ENCODE data around the gene GPC3. TPM values are rescaled to one million over a fixed set of nuclear protein-coding genes. Genes with fewer than 3 reads are reported as not detected.

GPC3 gene
- total RNA-seq, 2 experiments from 2014 or later = 0.40 to 0.72 TPM

GRCh38 chrX:133586443-133586842, 399.0 kb downstream of the GPC3 start:
- H3K4me1 Mint-ChIP-seq = no peaks in the 10 kb centered on the region
- no peak overlapping the region for H3K4me3 Mint-ChIP-seq
- H3K27ac Mint-ChIP-seq = no peak overlapping the region
- DNase-seq (no peak), ATAC-seq (ENCODE audit: low read depth) (no peak)
- POLR2A ChIA-PET = no interaction called here
- no peaks in the 10 kb centered on the region for H3K36me3 Mint-ChIP-seq
- H3K27me3 Mint-ChIP-seq = no peaks in the 10 kb centered on the region
- no peaks in the 10 kb centered on the region for H3K9me3 Mint-ChIP-seq

GRCh38 chrX:133583825-133584224, 401.6 kb downstream of the GPC3 start:
- Mint-ChIP-seq H3K27ac (no peak overlapping the region), H3K4me3 (no peak overlapping the region)

GRCh38 chrX:133580625-133581024, 404.8 kb downstream of the GPC3 start:
- POLR2A ChIA-PET = no interaction called here
- no peak overlapping the region for H3K27ac Mint-ChIP-seq
- no peak for DNase-seq
- H3K27me3 Mint-ChIP-seq = no peaks in the 10 kb centered on the region
- no peaks in the 10 kb centered on the region for H3K4me1 Mint-ChIP-seq
- ATAC-seq (ENCODE audit: low read depth) = no peak
- H3K36me3 Mint-ChIP-seq = no peaks in the 10 kb centered on the region
- H3K4me3 Mint-ChIP-seq = no peak overlapping the region
- H3K9me3 Mint-ChIP-seq = peaks cover 1% of the 10 kb centered on the region

More at GRCh38 chrX:133583825-133584224, 401.6 kb downstream of the GPC3 start:
- ATAC-seq (ENCODE audit: low read depth) (no peak), DNase-seq (no peak)
- Mint-ChIP-seq H3K36me3 (no peaks in the 10 kb centered on the region), H3K27me3 (no peaks in the 10 kb centered on the region), H3K4me1 (no peaks in the 10 kb centered on the region), H3K9me3 (no peaks in the 10 kb centered on the region)
- POLR2A ChIA-PET = no interaction called here

- H3K27ac Mint-ChIP-seq = no peak overlapping the region
These were observed 405.8 kb downstream of the GPC3 start for GRCh38 chrX:133579631-133580030.

GRCh38 chrX:133576876-133577275, 408.5 kb downstream of the GPC3 start:
- ATAC-seq (ENCODE audit: low read depth) (no peak), DNase-seq (no peak)
- no peaks in the 10 kb centered on the region for H3K36me3 Mint-ChIP-seq
- H3K9me3 Mint-ChIP-seq = peaks cover 5% of the 10 kb centered on the region
- no peak overlapping the region for H3K27ac Mint-ChIP-seq
- no peak overlapping the region for H3K4me3 Mint-ChIP-seq
- no peaks in the 10 kb centered on the region for H3K27me3 Mint-ChIP-seq
- H3K4me1 Mint-ChIP-seq = no peaks in the 10 kb centered on the region
- POLR2A ChIA-PET = interaction anchor here (0.5 kb wide), 1 partner anchor 728 kb away, joined by 3 read pairs; no protein-coding TSS in a partner anchor

More at GRCh38 chrX:133579631-133580030, 405.8 kb downstream of the GPC3 start:
- Mint-ChIP-seq H3K36me3 (no peaks in the 10 kb centered on the region), H3K9me3 (peaks cover 1% of the 10 kb centered on the region), H3K4me3 (no peak overlapping the region), H3K4me1 (no peaks in the 10 kb centered on the region), H3K27me3 (no peaks in the 10 kb centered on the region)
- POLR2A ChIA-PET = no interaction called here
- ATAC-seq (ENCODE audit: low read depth) (no peak), DNase-seq (no peak)

GRCh38 chrX:133575501-133576136, 409.8 kb downstream of the GPC3 start:
- H3K9me3 Mint-ChIP-seq = peaks cover 5% of the 10 kb centered on the region
- H3K27ac Mint-ChIP-seq = no peak overlapping the region
- no peaks in the 10 kb centered on the region for H3K36me3 Mint-ChIP-seq
- DNase-seq = no peak
- H3K4me1 Mint-ChIP-seq = no peaks in the 10 kb centered on the region
- ATAC-seq (ENCODE audit: low read depth) = no peak
- H3K27me3 Mint-ChIP-seq = no peaks in the 10 kb centered on the region
- POLR2A ChIA-PET = no interaction called here
- no peak overlapping the region for H3K4me3 Mint-ChIP-seq

DNA sequence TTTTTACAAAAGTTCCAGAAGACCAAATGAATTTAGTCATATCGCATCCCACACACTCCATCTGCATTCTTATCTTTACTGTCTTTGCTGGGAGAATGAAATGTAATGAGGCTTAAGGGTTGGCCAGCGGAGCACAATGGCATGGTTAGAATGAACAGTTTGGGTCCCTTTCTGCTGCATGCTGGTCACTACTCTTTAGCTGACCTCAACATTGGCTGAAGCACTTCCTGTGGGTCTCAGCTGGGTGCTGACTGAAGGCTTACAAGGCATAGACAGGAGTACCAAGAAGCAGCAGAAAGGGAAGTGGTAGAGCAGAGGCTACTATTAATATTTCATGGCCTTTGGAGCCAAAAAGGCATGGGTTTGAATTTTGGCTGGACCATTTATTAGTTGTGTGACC, 410.7 kb downstream of the GPC3 start:
- DNase-seq (no peak), ATAC-seq (ENCODE audit: low read depth) (no peak)
- H3K36me3 Mint-ChIP-seq = no peaks in the 10 kb centered on the region
- POLR2A ChIA-PET = no interaction called here
- no peaks in the 10 kb centered on the region for H3K4me1 Mint-ChIP-seq
- peaks cover 5% of the 10 kb centered on the region for H3K9me3 Mint-ChIP-seq
- H3K27ac Mint-ChIP-seq = no peak overlapping the region
- no peak overlapping the region for H3K4me3 Mint-ChIP-seq
- H3K27me3 Mint-ChIP-seq = no peaks in the 10 kb centered on the region

DNA sequence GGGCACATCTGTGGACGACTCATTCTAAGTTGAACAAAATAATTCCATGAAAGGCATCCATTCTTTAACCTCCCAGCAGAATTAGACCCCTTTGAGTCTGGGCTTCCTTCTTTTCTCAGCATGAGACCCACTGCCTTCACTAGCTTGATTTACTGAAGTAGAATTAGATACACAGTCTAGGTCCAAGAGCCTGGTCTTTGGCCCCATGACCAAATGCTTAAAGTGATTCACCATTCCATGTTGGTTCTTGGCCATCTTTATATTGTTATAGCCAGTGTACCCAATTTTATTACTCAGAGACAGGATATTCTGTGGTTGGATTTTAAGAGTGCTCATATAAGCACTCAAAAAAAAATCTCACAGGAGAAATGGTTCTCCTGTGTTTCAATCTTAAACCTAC, 414.8 kb downstream of the GPC3 start:
- H3K27me3 Mint-ChIP-seq = no peaks in the 10 kb centered on the region
- DNase-seq (no peak), ATAC-seq (ENCODE audit: low read depth) (no peak)
- no peaks in the 10 kb centered on the region for H3K36me3 Mint-ChIP-seq
- POLR2A ChIA-PET = no interaction called here
- no peak overlapping the region for H3K4me3 Mint-ChIP-seq
- H3K27ac Mint-ChIP-seq = no peak overlapping the region
- peaks cover 5% of the 10 kb centered on the region for H3K9me3 Mint-ChIP-seq
- no peaks in the 10 kb centered on the region for H3K4me1 Mint-ChIP-seq

GRCh38 chrX:133569217-133569616, 416.2 kb downstream of the GPC3 start:
- H3K27me3 Mint-ChIP-seq = no peaks in the 10 kb centered on the region
- no peak overlapping the region for H3K4me3 Mint-ChIP-seq
- POLR2A ChIA-PET = no interaction called here
- no peaks in the 10 kb centered on the region for H3K4me1 Mint-ChIP-seq
- H3K9me3 Mint-ChIP-seq = peaks cover 3% of the 10 kb centered on the region
- no peaks in the 10 kb centered on the region for H3K36me3 Mint-ChIP-seq
- DNase-seq (no peak), ATAC-seq (ENCODE audit: low read depth) (no peak)
- H3K27ac Mint-ChIP-seq = no peak overlapping the region

DNA sequence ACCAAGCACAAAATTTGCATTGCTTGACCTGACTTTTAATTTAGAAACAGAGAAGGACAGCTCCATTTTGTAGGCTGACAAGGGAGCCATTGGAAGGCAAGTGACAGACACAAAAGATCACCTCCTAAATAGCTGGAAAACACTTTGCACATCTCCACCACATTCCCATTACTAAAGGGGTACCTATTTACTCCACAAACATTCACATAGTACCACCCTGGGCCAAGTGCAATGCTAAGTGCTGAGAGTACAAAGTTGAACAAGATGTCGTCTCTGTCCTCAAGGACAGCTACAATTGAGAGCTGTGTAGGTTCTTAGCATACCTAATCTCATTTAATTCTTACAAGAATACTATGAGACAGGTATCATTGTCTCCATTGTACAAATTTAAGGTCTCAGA, 417.3 kb downstream of the GPC3 start:
- no peak overlapping the region for H3K27ac Mint-ChIP-seq
- H3K4me3 Mint-ChIP-seq = no peak overlapping the region
- H3K27me3 Mint-ChIP-seq = no peaks in the 10 kb centered on the region
- POLR2A ChIA-PET = no interaction called here
- ATAC-seq (ENCODE audit: low read depth) = no peak
- H3K4me1 Mint-ChIP-seq = no peaks in the 10 kb centered on the region
- H3K36me3 Mint-ChIP-seq = no peaks in the 10 kb centered on the region
- no peak for DNase-seq
- H3K9me3 Mint-ChIP-seq = peaks cover 3% of the 10 kb centered on the region

DNA sequence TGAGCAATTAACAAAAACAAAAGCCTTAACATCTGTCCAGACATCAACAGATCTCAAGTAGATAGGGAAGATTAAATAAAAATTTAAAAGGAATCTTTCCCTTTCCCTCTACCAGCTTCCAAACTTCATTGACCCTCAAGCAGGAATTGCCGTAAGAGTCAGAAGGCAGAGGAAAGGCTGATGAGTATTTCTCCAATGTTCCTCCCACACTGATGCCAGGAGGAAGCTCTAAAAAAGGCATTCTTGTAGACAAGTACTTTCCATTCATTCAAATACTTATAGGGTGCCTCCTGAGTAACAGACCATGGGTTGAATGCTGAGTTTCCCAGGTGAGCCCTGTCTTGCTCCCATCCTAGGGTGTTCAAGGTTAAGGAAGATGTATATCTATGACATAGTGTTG, 418.5 kb downstream of the GPC3 start:
- H3K9me3 Mint-ChIP-seq = peaks cover 2% of the 10 kb centered on the region
- H3K36me3 Mint-ChIP-seq = no peaks in the 10 kb centered on the region
- H3K27me3 Mint-ChIP-seq = no peaks in the 10 kb centered on the region
- ATAC-seq (ENCODE audit: low read depth) (no peak), DNase-seq (no peak)
- no peak overlapping the region for H3K27ac Mint-ChIP-seq
- H3K4me1 Mint-ChIP-seq = no peaks in the 10 kb centered on the region
- POLR2A ChIA-PET = no interaction called here
- no peak overlapping the region for H3K4me3 Mint-ChIP-seq

- ATAC-seq (ENCODE audit: low read depth) (no peak), DNase-seq (no peak)
- Mint-ChIP-seq H3K9me3 (peaks cover 2% of the 10 kb centered on the region), H3K27ac (no peak overlapping the region), H3K4me1 (no peaks in the 10 kb centered on the region), H3K36me3 (no peaks in the 10 kb centered on the region), H3K27me3 (no peaks in the 10 kb centered on the region), H3K4me3 (no peak overlapping the region)
- POLR2A ChIA-PET = no interaction called here
These were observed 421.7 kb downstream of the GPC3 start for GRCh38 chrX:133563705-133564104.

DNA sequence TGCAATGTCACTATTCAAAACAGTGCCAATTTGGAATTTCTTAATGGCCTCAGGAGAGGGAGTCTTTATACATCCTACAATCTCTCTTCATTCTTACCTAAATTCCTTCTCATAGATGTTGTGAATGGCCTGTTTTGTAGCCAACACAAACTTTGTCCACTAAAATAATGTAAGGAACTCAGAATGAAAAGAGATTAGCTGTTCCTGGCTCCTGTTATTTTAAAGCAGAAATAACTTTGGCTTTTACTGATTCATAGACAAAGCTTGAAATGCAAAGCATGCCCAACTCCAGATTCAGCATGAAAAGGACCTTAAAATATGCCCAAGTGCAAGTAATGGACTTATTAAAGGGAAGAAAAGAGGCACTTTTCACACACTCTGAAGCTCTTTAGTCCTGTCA, 424.1 kb downstream of the GPC3 start:
- H3K4me3 Mint-ChIP-seq = no peak overlapping the region
- no peaks in the 10 kb centered on the region for H3K4me1 Mint-ChIP-seq
- POLR2A ChIA-PET = no interaction called here
- ATAC-seq (ENCODE audit: low read depth) (no peak), DNase-seq (no peak)
- no peaks in the 10 kb centered on the region for H3K36me3 Mint-ChIP-seq
- no peaks in the 10 kb centered on the region for H3K27me3 Mint-ChIP-seq
- H3K9me3 Mint-ChIP-seq = peaks cover 2% of the 10 kb centered on the region
- H3K27ac Mint-ChIP-seq = no peak overlapping the region

GRCh38 chrX:133559909-133560308, 425.5 kb downstream of the GPC3 start:
- no peak overlapping the region for H3K4me3 Mint-ChIP-seq

More at GRCh38 chrX:133559909-133560308, 425.5 kb downstream of the GPC3 start:
- peaks cover 7% of the 10 kb centered on the region for H3K9me3 Mint-ChIP-seq
- ATAC-seq (ENCODE audit: low read depth) = no peak
- no peaks in the 10 kb centered on the region for H3K36me3 Mint-ChIP-seq
- H3K4me1 Mint-ChIP-seq = no peaks in the 10 kb centered on the region
- H3K27me3 Mint-ChIP-seq = no peaks in the 10 kb centered on the region
- DNase-seq = no peak
- POLR2A ChIA-PET = no interaction called here
- no peak overlapping the region for H3K27ac Mint-ChIP-seq

All from activated naive CD8-positive, alpha-beta T cell treated with anti-CD3 and anti-CD28 coated beads, Interleukin-2, amount 10 ng/mL, durations not matched to agents 7 days and 5 days (primary cell).